ENCODE results near the gene CYP4A22. TPM values are rescaled to one million over a fixed set of nuclear protein-coding genes. Genes with fewer than 3 reads are reported as not detected.

The CYP4A22 gene
- total and polyA plus RNA-seq, 4 experiments from 2014 or later = not detected

- no peaks in the 10 kb centered on the region for H3K9me3 ChIP-seq (ENCODE audit: control insufficient read depth in 1 of 2, low read length in 2 of 2)
- intact Hi-C loops (cut with micrococcal nuclease) = no loop called here
- no peaks in the 10 kb centered on the region for H3K36me3 Mint-ChIP-seq
- H3K27ac Mint-ChIP-seq = no peak overlapping the region
- no peaks in the 10 kb centered on the region for H3K27me3 ChIP-seq (ENCODE audit: insufficient read depth, low read length)
- POLR2A ChIA-PET (ENCODE audit: partially characterized antibody) = no interaction called here
- peaks cover 0 to 3% (median 1%) of the 10 kb centered on the region in 8 donors for H3K9me3 Mint-ChIP-seq
- no peak overlapping the region for H3K27ac ChIP-seq (ENCODE audit: low read depth, low read length)
- peaks cover 27 to 34% of the 10 kb centered on the region in 2 donors for H3K27me3 Mint-ChIP-seq
- H3K36me3 ChIP-seq (ENCODE audit: insufficient read depth, low read length) = no peaks in the 10 kb centered on the region
- H3K4me3 ChIP-seq (ENCODE audit: low read length in 2 of 2) = no peak overlapping the region
- DNase-seq = no peak
- H3K4me3 Mint-ChIP-seq = no peak overlapping the region
- CTCF ChIA-PET (ENCODE audit: partially characterized antibody) = no interaction called here
- peaks cover 0 to 4% (median under 1%) of the 10 kb centered on the region in 4 donors for H3K4me1 Mint-ChIP-seq
- H3K4me1 ChIP-seq (ENCODE audit: insufficient read depth, low read length) = no peaks in the 10 kb centered on the region
Observed at GRCh38 chr1:47198214-47198613, 61.0 kb downstream of the CYP4A22 start.

Other genes starting within 250 kb of the CYP4A22 start
- not detected for gene CYP4A11, start 196.0 kb upstream of the CYP4A22 start, total RNA-seq
- gene CYP4A11, start 196.0 kb upstream of the CYP4A22 start, polyA plus RNA-seq = not detected
- gene CYP4X1, start 113.8 kb upstream of the CYP4A22 start, total RNA-seq = not detected
- gene CYP4X1, start 113.8 kb upstream of the CYP4A22 start, polyA plus RNA-seq = not detected
- not detected for gene CYP4Z1, start 70.2 kb upstream of the CYP4A22 start, total RNA-seq
- gene CYP4Z1, start 70.2 kb upstream of the CYP4A22 start, polyA plus RNA-seq = not detected
- gene PDZK1IP1, start 52.6 kb downstream of the CYP4A22 start, total RNA-seq = not detected
- gene PDZK1IP1, start 52.6 kb downstream of the CYP4A22 start, polyA plus RNA-seq = not detected
- gene TAL1, start 94.8 kb downstream of the CYP4A22 start, total RNA-seq = not detected
- not detected for gene TAL1, start 94.8 kb downstream of the CYP4A22 start, polyA plus RNA-seq
- 1 to 10 TPM; 1.6 to 2.6 TPM for gene STIL, start 176.7 kb downstream of the CYP4A22 start, total RNA-seq
- under 1 TPM; 0.34 to 0.89 TPM for gene STIL, start 176.7 kb downstream of the CYP4A22 start, polyA plus RNA-seq
- gene CMPK1, start 196.3 kb downstream of the CYP4A22 start, total RNA-seq = 100 to 1,000 TPM; 152 to 153 TPM
- gene CMPK1, start 196.3 kb downstream of the CYP4A22 start, polyA plus RNA-seq = 100 to 1,000 TPM; 180 to 216 TPM

Data from CD4-positive, alpha-beta memory T cell (primary cell).